Pulmonary artery endothelial cell (primary cell): ENCODE data around the gene MVK. TPM values are rescaled to one million over a fixed set of nuclear protein-coding genes. Genes with fewer than 3 reads are reported as not detected.

ENCODE experiments used
- DNase-seq: peaks from one replicate; pipeline ENCODE4 v3.0.0-alpha.2; 2011; ENCODE audit warnings: low read depth, low spot score
- total RNA-seq: library from RNA; depleted of rRNA; stranded (reverse); fragments of >200 nt; gene quantifications from 2 replicates; pipeline ENCODE4 v1.2.3, GENCODE V29; 2014

The MVK gene
- total RNA-seq, 1 donor from 2014 or later, result 19.7 TPM

DNA sequence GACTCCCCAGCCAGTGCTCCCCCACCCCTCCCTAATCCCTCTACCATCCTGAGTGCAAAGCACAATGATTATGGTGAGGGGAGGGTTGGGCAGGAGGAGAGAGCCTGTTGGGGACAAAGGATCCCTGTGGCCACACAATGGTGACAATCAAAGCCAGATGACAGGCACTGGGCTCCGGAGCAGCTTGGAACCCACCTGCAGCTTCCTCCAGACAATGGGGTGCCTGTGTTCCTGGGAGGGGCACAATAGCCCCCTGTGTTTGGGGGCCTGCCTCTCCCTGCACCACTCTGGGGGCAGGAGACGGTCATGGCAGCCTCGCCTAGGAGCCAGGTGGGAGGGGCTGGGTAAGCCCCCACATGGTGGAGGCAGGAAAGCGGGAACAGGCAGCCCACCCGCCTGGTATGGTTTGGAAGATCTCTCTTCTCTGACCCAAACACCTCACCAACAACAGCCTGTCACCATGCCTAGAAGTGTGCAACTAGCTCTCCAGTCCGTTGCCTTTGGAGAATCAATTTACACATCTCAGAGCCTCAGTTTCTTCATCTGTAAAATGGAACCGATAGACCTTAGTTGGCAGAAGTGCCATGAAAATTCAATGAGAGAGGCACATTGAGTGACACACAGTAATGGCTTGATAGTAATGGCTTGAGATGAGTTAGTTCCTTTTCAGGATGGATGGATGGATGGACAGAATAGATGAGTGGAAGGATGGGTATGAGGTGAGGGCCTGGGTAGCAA is 53.0 kb downstream of the MVK start:
- DNase-seq, result no peak

DNA sequence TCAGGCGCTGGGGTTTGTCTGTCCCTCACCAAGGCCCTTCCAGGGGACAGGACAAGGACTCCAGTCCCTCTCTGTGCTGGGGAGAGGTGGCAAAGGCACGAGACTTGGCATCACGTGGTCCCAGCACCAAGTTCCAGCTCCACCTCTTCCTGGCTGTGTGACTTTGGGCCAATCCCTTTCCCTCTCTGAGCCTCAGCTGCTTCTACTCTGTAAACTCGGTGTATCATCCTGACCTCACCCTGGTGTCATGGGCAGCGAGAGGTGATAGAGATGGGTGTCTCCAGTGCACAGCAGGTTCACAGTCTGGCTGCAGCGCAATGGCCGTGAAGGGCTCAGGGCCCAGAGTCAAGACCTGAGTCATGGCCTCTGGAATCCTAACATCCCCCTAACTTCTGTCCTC is 54.0 kb downstream of the MVK start:
- DNase-seq, result no peak

DNA sequence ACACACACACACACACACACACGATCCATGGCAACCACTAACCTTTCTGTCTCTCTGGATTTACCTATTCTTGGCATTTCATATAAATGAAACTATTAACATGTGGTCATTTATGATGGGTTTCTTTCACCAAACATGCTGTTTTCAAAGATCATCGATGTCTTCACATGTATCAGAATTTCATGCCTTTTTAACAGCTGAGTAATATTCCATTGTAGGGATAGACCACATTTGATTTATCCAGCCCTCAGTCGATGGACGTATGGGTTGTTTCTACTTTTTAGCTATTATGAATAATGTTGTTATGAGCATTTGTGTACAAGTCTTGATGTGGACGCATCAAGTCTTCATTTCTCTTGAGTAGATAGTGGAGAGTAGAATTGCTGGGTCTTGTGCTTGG is 56.5 kb downstream of the MVK start:
- DNase-seq, result no peak

DNA sequence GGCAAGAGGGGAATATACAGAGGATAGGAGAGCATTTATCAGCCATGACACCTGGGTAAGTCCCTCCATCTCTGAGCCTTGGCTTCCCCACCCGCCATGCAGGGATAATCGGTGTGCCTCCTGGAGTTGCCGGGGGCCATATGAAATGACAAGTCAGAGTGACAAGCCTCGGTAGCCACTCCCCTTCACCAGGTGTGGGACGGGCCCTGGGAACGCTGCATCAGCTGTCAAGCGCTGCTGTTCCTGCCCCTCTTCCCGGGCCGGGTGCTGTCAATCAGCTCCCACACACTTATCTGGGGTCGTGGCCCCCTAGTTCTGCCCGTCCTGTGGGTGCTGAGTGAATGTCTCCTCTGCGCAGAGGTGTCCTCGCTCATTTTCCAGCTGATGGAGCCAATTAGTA is 57.2 kb downstream of the MVK start:
- no peak for DNase-seq

DNA sequence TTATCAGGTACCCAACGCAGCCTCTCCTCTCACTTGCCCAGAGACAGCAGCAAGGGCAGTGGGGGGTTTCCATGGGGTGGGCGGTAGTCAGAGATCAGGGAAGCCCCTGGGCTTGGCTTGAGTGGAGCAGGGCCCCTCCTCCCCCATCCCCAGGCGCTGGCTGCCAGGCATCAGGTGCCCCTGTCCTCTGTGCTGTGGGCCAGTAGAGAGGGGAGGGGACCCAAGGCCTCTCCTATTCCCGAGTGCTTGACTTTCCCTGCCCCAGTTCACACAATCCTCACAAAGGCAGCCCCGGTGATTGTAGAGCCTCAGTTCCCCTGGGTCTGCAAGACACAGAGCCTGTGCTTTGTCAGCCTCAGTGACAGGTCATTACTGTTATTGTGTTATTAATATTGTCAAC is 57.7 kb downstream of the MVK start:
- DNase-seq, result no peak

DNA sequence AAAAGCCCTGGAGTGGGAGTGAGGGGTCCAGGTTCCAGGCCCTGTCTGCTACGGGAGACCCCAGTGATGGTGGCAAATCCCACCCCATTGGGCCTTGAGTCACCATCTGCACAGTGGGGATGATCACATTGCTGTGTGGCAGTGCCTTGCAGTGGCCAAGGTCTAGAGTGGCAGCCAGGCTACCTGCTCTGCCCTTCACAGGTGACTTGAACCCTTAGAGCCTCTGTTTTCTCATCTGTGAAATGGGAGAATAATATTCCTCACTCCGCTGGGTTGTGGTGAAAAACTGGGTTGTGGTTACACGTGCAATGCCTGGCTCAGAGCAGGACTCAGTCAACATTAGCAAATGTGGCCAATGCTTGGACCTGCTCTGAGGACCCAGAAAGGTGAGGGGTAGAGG is 58.2 kb downstream of the MVK start:
- DNase-seq, result no peak

DNA sequence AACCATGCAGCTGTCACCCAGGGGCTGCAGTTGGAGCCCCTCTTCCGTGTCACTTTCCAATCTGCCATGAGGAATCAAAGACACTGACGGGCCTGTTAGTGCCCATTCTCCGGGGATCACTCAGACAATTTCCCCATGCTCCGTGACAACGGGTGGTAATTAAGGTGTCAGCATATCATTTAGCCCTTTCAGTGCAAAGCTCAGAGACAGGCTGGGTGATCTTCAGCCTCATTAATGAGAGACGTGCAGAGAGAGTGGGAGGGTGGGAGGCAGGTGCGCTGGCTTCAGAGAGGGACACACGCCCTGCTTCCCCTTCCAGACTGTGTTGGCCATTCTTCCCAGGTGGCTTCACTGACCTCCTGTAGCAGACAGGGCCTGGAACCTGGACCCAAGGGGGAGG is 58.7 kb downstream of the MVK start:
- DNase-seq, result no peak

DNA sequence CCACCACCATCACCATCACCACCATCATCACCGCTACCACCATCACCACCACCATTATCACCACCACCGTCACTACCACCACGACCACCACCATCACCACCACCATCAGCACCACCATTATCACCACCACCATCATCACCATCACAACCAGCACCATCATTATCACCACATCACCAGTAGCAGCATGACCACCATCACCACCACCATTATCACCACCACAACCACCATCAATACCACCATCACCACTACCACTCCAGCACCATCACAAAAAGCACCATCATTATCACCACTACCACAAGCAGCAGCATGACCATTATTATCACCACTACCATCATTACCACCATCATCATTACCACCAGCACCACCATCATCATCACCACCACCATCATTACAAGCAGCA is 62.1 kb downstream of the MVK start:
- no peak for DNase-seq

DNA sequence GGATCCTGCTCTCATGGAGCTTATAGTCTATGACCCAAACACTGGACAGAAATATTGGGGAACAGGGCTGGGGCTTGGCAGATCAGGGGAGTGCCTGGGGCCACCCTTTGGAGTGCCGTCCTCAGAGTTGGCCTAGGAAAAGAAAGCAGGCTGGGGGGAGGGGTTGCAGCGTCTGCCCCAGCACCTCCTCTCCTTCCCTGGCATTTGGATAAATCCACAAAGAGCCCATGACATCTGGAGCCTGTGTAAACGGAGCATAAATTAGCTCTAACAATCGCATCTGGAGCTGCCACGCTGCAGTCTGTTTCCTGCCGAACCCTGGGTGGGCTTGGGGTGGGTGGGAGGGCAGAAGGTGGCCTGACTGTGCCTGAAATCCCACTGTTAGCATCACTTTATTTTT is 63.8 kb downstream of the MVK start:
- DNase-seq, result no peak

DNA sequence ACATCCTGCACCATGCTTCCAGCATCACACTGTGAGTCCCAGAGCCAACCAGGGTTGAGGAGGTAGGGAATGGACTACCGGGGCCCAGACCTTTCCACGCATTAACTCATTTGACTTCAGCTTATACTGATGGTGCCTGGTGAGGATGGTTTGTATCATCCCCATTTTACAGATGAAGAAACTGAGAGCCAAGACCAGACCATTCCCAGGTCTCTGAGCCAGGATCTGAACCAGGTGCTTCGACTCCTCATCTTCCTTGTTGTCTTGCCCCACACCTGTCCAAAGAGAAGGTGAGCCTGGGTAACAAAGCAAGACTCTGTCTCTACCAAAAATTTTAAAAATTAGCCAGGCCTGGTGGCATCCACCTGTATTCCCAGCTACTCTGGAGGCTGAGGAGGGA is 64.4 kb downstream of the MVK start:
- DNase-seq, result no peak

DNA sequence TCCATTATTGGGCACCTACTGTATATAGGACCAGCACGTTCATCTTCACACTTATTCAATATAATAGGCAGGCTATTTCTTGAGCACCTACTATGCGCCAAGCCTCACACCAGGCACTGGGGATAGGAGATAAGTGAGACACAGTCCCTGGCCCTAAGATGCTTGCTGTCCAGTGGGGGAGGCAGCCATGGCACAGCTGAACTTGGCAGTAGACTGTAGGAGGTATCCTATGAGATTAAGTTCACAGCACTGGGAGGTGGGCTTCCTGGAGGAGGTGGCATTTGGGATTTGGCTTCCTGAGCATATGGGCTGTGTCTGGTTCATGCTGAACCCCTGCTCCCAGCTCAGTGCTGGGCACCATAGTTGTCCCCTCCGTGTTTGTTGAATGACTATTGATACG is 65.1 kb downstream of the MVK start:
- DNase-seq, result no peak

DNA sequence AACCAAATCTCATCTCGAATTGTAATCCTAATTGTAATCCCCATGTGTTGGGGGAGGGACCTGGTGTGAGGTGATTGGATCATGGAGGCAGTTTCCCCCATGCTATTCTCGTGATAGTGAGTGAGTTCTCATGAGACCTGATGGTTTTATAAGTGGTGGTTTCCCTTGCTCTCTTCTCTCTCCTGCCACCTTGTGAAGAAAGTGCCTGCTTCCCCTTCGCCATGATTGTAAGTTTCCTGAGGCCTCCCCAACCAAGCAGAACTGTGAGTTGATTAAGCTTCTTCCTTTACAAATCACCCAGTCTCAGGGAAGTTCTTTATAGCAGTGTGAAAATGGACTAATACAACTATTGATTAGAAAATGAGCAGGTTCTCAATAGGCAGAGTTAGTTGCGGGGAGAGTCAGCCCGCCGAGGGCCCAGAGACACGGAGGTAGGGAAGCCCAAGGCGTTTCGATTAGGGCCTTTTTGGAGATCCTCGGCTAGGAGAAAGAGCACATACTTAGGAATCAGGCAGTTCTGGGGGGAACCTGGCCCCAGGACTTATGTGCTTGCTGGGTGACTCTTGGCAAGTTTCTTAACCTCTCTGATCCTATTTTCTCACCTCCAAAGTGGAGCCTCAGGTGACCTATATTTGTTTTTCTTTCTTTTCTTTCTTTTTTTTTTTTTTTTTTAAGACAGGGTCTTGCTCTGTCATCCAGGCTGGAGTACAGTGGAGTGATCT is 65.7 kb downstream of the MVK start:
- DNase-seq, result no peak

DNA sequence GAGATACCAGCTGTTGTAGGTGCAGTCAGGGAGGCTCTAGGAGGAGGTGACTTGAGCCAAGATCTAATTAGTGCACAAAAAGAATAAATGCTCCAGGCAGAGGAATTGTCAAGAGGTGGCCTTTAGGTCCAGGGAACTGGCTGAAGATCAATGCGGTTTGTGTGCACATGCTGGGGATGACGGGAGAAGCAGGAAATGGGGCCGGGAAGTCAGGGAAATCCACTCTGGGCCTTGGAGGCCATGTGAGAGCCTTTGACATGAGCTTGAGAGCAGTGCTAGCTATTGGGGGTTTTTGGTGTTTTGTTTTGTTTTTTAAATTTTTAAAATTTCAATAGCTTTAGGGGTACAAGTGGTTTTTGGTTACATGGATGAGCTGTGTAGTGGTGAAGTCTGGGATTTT is 67.4 kb downstream of the MVK start:
- no peak for DNase-seq

DNA sequence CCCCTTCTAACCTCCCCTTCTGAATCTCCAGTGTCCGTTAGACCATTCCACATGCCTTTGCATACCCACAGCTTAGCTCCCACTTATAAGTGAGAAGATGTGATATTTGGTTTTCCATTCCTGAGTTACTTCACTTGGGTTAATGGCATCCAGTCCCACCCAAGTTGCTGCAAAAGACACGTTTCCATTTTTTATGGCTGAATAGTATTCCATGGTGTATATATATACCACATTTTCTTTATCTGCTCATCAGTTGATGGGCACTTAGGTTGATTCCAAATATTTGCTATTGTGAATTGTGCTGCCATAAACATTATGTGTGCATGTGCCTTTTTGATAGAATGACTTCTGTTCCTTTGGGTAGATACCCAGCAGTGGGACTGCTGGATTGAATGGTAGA is 67.8 kb downstream of the MVK start:
- no peak for DNase-seq

DNA sequence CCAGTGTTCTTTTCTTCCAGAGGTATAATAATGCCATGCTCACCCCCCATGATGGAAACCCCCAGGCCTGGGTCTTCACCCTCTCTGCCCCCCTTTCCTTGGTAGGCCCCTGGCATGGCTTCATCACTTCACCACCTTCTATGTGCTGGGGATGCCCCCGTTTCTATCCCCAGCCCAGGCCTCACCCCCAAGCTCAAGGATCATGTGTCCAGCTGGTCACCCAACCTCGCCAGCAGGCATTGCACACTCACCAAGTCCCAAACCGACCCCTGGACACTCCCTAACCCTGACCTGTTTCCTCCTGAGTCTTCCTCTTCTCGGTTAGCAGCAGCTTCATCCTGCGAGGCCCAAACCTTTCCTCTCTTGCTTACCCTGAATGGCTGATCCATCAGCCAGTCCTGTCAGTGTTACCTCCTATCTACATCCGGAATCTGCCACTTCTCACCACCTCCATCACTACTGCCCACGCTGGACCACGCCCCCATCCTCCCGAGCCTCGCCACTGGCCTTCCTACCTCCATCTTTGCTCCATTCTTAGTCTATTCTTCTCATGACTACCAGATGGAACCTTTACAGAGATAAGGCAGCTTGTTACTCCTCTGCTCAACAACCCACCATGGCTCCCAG is 69.0 kb downstream of the MVK start:
- DNase-seq, result no peak

DNA sequence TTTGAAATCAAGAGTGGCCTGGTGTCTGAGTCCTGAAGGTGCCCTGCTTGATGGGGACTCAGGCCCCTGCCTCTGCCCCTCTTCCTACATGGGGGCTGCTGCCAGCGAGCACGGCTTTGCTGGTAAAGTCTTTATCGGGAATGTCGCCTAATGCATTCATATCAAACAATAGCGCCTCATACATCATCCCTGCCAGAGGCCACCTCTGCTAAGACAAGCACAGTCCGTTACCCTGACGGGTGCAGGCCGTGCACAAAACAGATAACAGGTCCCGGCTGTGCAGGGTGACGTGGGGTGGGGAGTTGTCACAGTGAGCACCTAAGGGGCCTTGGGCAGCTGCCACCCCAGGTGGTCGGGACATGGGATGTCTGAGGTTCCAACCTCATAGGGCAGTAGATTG is 71.6 kb downstream of the MVK start:
- no peak for DNase-seq

DNA sequence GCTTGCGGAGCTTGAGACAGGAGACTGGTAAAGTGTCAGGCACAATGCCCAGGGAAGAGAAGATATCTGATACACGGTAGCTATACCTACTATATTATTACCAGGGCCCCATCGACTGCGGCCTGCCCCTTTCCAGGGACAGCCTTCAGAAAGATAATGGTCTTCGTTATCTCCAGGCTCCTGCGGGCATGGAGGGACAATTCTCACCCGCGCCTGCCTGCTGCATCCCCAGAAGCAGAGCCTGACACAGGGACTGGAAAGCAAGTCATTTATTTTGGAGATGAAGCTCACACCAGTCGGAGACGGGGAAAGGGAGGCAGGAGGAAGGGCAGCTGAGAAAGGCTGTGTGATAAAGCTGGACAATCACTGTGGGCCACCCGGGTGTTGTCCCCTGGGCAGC is 72.1 kb downstream of the MVK start:
- DNase-seq, result no peak

Other genes with a start within 250 kb of the MVK start
- gene MYO1H, start 225.9 kb upstream of the MVK start, total RNA-seq, result not detected in 2 replicates
- 88.1 and 102 TPM in 2 replicates for gene KCTD10, start 96.5 kb upstream of the MVK start, total RNA-seq
- gene UBE3B, start 96.2 kb upstream of the MVK start, total RNA-seq, result 35.3 and 49.3 TPM in 2 replicates
- gene MMAB, start 290 bp upstream of the MVK start, total RNA-seq, result 38.6 and 43.5 TPM in 2 replicates
- 0.26 and 0.92 TPM in 2 replicates for gene FAM222A, start 140.0 kb downstream of the MVK start, total RNA-seq